ENCODE measurements around the gene EPHB1.
"Not testable (repeated sequence)": the region's sequence is repeated elsewhere in the genome, so short reads cannot be mapped to it uniquely, and the experiment has no call there.

The EPHB1 gene

GRCh38 chr3:134775831-134776230, 19.2 kb upstream of the EPHB1 start:
- no peak overlapping the region for H3K4me3 ChIP-seq (ENCODE audit: control insufficient read depth, low read depth, low read length)
- TF ChIP-seq CTCF (conservative IDR thresholded peaks at IDR 0.05; ENCODE audit: control insufficient read depth, insufficient read depth, low read depth, low read length), result no peak
- no peak for DNase-seq (ENCODE audit: low read depth)

GRCh38 chr3:134776518-134776917, 18.5 kb upstream of the EPHB1 start:
- no peak for DNase-seq (ENCODE audit: low read depth)
- H3K4me3 ChIP-seq (ENCODE audit: control insufficient read depth, low read depth, low read length), result no peak overlapping the region
- no peak for TF ChIP-seq CTCF (conservative IDR thresholded peaks at IDR 0.05; ENCODE audit: control insufficient read depth, insufficient read depth, low read depth, low read length)

- TF ChIP-seq CTCF (conservative IDR thresholded peaks at IDR 0.05; ENCODE audit: control insufficient read depth, insufficient read depth, low read depth, low read length), result no peak
- no peak for DNase-seq (ENCODE audit: low read depth)
- H3K4me3 ChIP-seq (ENCODE audit: control insufficient read depth, low read depth, low read length), result no peak overlapping the region
Measured at GRCh38 chr3:134777341-134777740, 17.7 kb upstream of the EPHB1 start.

- H3K4me3 ChIP-seq (ENCODE audit: control insufficient read depth, low read depth, low read length); DNase-seq (ENCODE audit: low read depth): not testable (repeated sequence)
Measured at GRCh38 chr3:134788283-134788682, 6.8 kb upstream of the EPHB1 start.

- H3K4me3 ChIP-seq (ENCODE audit: control insufficient read depth, low read depth, low read length), result no peak overlapping the region
- no peak for TF ChIP-seq CTCF (conservative IDR thresholded peaks at IDR 0.05; ENCODE audit: control insufficient read depth, insufficient read depth, low read depth, low read length)
- no peak for DNase-seq (ENCODE audit: low read depth)
Measured at GRCh38 chr3:134790065-134790464, 5.0 kb upstream of the EPHB1 start.

- no peak overlapping the region for H3K4me3 ChIP-seq (ENCODE audit: control insufficient read depth, low read depth, low read length)
- no peak for TF ChIP-seq CTCF (conservative IDR thresholded peaks at IDR 0.05; ENCODE audit: control insufficient read depth, insufficient read depth, low read depth, low read length)
- no peak for DNase-seq (ENCODE audit: low read depth)
Measured at GRCh38 chr3:134791992-134792391, 3.1 kb upstream of the EPHB1 start.

GRCh38 chr3:134792700-134793099, 2.4 kb upstream of the EPHB1 start:
- no peak overlapping the region for H3K4me3 ChIP-seq (ENCODE audit: control insufficient read depth, low read depth, low read length)
- no peak for TF ChIP-seq CTCF (conservative IDR thresholded peaks at IDR 0.05; ENCODE audit: control insufficient read depth, insufficient read depth, low read depth, low read length)
- DNase-seq (ENCODE audit: low read depth), result no peak

Data from fibroblast of mammary gland (primary cell).